HEK293 (cell line): Measurements from ENCODE around the gene GRB10.

ENCODE experiments used
- KLF9 ChIP-seq: fragments of 450-650 bp; formaldehyde crosslinking; IDR thresholded peaks from 2 replicates; pipeline ENCODE4 v1.5.1; 2016; ENCODE audit warnings: missing biosample characterization, missing genetic modification characterization, low read depth
- TCF7L2 ChIP-seq: IDR thresholded peaks from 2 replicates; pipeline ENCODE4 v1.6.1; 2011; ENCODE audit warnings: low read depth, mild to moderate bottlenecking, inconsistent platforms, low read length, moderate library complexity, borderline replicate concordance
- ZBTB21 ChIP-seq: fragments of 450-650 bp; formaldehyde crosslinking; IDR thresholded peaks from 2 replicates; pipeline ENCODE4 v1.5.1; 2017; ENCODE audit warnings: missing biosample characterization, missing genetic modification characterization
- ZEB2 ChIP-seq: fragments of 450-650 bp; formaldehyde crosslinking; IDR thresholded peaks from 2 replicates; pipeline ENCODE4 v1.5.1; 2016; ENCODE audit warnings: missing biosample characterization, missing genetic modification characterization
- ZFP69B ChIP-seq: fragments of 450-650 bp; formaldehyde crosslinking; IDR thresholded peaks from 2 replicates; pipeline ENCODE4 v1.5.1; 2016; ENCODE audit warnings: missing biosample characterization, missing genetic modification characterization
- ZNF121 ChIP-seq: fragments of 450-650 bp; formaldehyde crosslinking; IDR thresholded peaks from 2 replicates; pipeline ENCODE4 v1.5.1; 2016; ENCODE audit warnings: missing biosample characterization, missing genetic modification characterization
- ZNF350 ChIP-seq: fragments of 450-650 bp; formaldehyde crosslinking; IDR thresholded peaks from 2 replicates; pipeline ENCODE4 v1.5.0; 2017; ENCODE audit warnings: missing biosample characterization, mild to moderate bottlenecking, missing genetic modification characterization
- ZNF501 ChIP-seq: fragments of 450-650 bp; formaldehyde crosslinking; IDR thresholded peaks from 2 replicates; pipeline ENCODE4 v1.5.1; 2016; ENCODE audit warnings: missing biosample characterization, missing genetic modification characterization
- TF ChIP-seq, protein P1 (sequence below): fragments of 450-650 bp; formaldehyde crosslinking; IDR thresholded peaks from 2 replicates; pipeline ENCODE4 v1.5.1; 2016; ENCODE audit warnings: missing biosample characterization, missing genetic modification characterization
- TF ChIP-seq, protein P2 (sequence below): fragments of 450-650 bp; formaldehyde crosslinking; IDR thresholded peaks from 2 replicates; pipeline ENCODE4 v1.5.1; 2016; ENCODE audit warnings: missing biosample characterization, missing genetic modification characterization

DNA sequence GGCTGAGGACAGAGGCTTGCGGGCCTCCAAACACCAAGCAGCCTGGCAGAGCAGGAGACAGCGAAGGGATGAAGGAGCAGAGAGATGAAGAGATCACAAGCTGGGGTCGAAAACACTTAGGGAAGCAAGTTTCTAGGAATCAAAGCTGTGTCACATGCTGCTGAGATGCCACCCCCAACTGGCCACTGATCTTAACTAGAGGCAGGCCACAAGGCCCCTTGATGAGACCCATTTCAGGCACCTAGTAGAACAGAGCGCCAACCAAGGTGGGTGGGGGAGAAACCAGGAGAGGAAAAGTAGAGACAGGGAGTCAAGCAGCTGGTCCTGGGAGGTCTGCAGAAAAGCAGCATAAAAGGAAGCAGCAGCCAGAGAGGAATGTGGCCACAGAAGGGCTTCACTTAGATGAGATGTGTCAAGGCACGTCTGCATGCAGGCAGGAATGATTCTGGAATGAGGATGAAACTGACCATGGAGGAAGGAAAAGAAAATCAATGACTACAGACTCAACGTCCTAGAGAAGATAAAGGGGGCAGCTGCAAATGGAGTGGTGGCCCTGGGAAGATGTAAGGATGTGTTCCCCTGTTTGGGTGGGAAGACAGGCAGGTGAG lies 132.5 kb downstream of the GRB10 start:
- no peak for TF ChIP-seq ZNF350
- no peak for TF ChIP-seq ZEB2 (tag by site-specific recombination)
- no peak for TF ChIP-seq ZFP69B (tag by site-specific recombination)
- TF ChIP-seq, protein P1, sequence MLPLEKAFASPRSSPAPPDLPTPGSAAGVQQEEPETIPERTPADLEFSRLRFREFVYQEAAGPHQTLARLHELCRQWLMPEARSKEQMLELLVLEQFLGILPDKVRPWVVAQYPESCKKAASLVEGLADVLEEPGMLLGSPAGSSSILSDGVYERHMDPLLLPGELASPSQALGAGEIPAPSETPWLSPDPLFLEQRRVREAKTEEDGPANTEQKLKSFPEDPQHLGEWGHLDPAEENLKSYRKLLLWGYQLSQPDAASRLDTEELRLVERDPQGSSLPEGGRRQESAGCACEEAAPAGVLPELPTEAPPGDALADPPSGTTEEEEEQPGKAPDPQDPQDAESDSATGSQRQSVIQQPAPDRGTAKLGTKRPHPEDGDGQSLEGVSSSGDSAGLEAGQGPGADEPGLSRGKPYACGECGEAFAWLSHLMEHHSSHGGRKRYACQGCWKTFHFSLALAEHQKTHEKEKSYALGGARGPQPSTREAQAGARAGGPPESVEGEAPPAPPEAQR = no peak
- TF ChIP-seq, protein P2, sequence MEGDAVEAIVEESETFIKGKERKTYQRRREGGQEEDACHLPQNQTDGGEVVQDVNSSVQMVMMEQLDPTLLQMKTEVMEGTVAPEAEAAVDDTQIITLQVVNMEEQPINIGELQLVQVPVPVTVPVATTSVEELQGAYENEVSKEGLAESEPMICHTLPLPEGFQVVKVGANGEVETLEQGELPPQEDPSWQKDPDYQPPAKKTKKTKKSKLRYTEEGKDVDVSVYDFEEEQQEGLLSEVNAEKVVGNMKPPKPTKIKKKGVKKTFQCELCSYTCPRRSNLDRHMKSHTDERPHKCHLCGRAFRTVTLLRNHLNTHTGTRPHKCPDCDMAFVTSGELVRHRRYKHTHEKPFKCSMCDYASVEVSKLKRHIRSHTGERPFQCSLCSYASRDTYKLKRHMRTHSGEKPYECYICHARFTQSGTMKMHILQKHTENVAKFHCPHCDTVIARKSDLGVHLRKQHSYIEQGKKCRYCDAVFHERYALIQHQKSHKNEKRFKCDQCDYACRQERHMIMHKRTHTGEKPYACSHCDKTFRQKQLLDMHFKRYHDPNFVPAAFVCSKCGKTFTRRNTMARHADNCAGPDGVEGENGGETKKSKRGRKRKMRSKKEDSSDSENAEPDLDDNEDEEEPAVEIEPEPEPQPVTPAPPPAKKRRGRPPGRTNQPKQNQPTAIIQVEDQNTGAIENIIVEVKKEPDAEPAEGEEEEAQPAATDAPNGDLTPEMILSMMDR (tag by site-specific recombination) = no peak
- no peak for TF ChIP-seq KLF9 (tag by site-specific recombination)
- TF ChIP-seq ZNF501 (tag by site-specific recombination) = no peak
- TF ChIP-seq ZNF121 (tag by site-specific recombination) = no peak
- no peak for TF ChIP-seq TCF7L2
- TF ChIP-seq ZBTB21 (tag by site-specific recombination) = no peak
